Measurements from ENCODE around the gene SMPD3. TPM values are rescaled to one million over a fixed set of nuclear protein-coding genes. Genes with fewer than 3 reads are reported as not detected.

SMPD3 gene
- total RNA-seq, 3 donors from 2014 or later: under 0.01 to 15.4 (median 2.9) TPM

- Histone ChIP-seq H3K4me1 (no peaks in the 10 kb centered on the region), H3K27me3 (no peaks in the 10 kb centered on the region), H3K36me3 (peaks cover 10% of the 10 kb centered on the region), H3K9me3 (no peaks in the 10 kb centered on the region), H3K27ac (no peak overlapping the region), H3K4me3 (no peak overlapping the region)
- TF ChIP-seq POLR2AphosphoS5 (IDR thresholded peaks at IDR 0.05) (no peak), CTCF (IDR thresholded peaks at IDR 0.05) (no peak), POLR2A (IDR thresholded peaks at IDR 0.05) (no peak)
- intact Hi-C loops (cut with DNase I; ENCODE audit: low total_unique reads): no loop called here
- no peak for DNase-seq (ENCODE audit: low spot score in 2 of 2)
Observed at GRCh38 chr16:68354816-68355215, 93.5 kb downstream of the SMPD3 start.

GRCh38 chr16:68353366-68353765 lies 94.9 kb downstream of the SMPD3 start:
- Histone ChIP-seq H3K9me3 (no peaks in the 10 kb centered on the region), H3K4me1 (no peaks in the 10 kb centered on the region), H3K27ac (no peak overlapping the region), H3K36me3 (peaks cover 10% of the 10 kb centered on the region), H3K27me3 (no peaks in the 10 kb centered on the region), H3K4me3 (no peak overlapping the region)
- DNase-seq (ENCODE audit: low spot score in 2 of 2): no peak
- TF ChIP-seq POLR2AphosphoS5 (IDR thresholded peaks at IDR 0.05): no peak
- TF ChIP-seq POLR2A (IDR thresholded peaks at IDR 0.05): no peak
- TF ChIP-seq CTCF (IDR thresholded peaks at IDR 0.05): no peak
- intact Hi-C loops (cut with DNase I; ENCODE audit: low total_unique reads): no loop called here

DNA sequence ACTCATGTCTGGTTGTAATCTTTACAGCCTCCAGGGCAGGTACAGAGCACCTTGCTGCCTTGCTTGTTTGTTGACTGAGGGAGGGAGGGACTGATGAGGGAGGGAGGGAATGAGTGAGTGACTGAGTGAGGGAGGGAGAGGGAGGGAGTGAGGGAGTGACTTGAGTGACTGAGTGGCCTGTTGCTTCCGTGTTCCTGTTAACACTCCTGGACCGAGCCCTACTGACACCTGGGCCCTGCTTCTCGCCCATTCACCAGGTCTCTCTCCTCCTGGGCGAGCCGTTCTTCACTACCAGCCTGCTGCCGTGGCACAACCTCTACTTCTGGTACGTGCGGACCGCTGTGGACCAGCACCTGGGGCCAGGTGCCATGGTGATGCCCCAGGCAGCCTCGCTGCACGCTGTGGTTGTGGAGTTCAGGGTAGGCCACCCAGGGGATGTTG lies 96.3 kb downstream of the SMPD3 start:
- TF ChIP-seq POLR2A (IDR thresholded peaks at IDR 0.05) (no peak), CTCF (IDR thresholded peaks at IDR 0.05) (no peak), POLR2AphosphoS5 (IDR thresholded peaks at IDR 0.05) (no peak)

DNA sequence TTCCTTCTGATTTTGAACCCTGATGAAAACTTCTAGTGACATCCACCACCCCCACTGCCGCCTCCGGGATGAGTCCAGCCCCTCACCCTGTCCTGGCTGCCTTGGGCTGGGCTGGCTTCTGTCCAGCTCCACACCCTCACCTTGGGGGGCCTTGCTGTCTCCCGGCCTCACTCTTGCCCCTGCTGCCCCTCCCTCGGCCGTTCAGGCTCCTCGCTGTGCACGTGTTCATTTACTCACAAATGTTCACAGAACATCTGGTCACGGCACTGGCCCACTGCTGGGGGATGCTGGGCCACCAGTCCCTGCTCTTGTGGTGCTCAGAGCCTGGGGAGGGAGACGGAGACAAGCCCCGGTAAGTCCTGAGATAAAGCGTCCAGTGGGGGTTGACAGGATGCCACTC lies 96.8 kb downstream of the SMPD3 start:
- DNase-seq (ENCODE audit: low spot score in 2 of 2): no peak
- H3K27ac ChIP-seq: no peak overlapping the region
- intact Hi-C loops (cut with DNase I; ENCODE audit: low total_unique reads): no loop called here
- peaks cover 7% of the 10 kb centered on the region for H3K36me3 ChIP-seq
- no peak for TF ChIP-seq CTCF (IDR thresholded peaks at IDR 0.05)
- TF ChIP-seq POLR2AphosphoS5 (IDR thresholded peaks at IDR 0.05): no peak
- no peak for TF ChIP-seq POLR2A (IDR thresholded peaks at IDR 0.05)
- H3K27me3 ChIP-seq: no peaks in the 10 kb centered on the region
- no peaks in the 10 kb centered on the region for H3K4me1 ChIP-seq
- H3K9me3 ChIP-seq: no peaks in the 10 kb centered on the region
- no peak overlapping the region for H3K4me3 ChIP-seq

More for the DNA sequence above, 96.3 kb downstream of the SMPD3 start:
- Histone ChIP-seq H3K36me3 (peaks cover 7% of the 10 kb centered on the region), H3K4me1 (no peaks in the 10 kb centered on the region), H3K9me3 (no peaks in the 10 kb centered on the region), H3K4me3 (no peak overlapping the region), H3K27ac (peak overlapping the region in 1 of 2 donors; percentile 12), H3K27me3 (no peaks in the 10 kb centered on the region)
- peak in 1 of 2 donors; percentile 37 for DNase-seq (ENCODE audit: low spot score in 2 of 2)
- intact Hi-C loops (cut with DNase I; ENCODE audit: low total_unique reads): no loop called here

DNA sequence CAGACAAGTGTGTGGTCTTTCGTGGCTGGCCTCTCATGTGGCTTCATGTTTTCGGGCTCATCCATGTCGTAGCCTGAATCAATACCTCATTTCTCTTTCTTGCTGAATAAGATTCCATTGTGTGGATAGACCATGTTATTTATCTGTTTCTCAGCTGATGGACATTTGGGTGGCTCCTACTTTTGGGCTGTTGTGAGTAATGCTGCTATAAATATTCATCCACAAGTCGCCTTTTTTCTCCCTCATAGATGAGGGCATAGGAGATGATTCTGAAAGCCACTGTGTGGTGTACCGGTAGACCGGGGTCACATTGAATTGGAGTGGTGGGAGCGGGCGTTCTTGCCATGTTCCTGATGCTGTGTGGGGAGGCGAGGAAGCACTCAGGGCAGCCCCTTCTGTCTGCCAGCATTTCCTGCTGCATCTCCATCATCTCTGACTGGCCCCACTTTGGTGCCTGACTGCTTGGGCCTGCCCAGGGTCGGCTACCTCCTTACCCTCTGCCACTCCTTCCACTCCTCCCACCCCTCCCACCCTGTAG lies 97.4 kb downstream of the SMPD3 start:
- H3K4me1 ChIP-seq: no peaks in the 10 kb centered on the region
- no peak overlapping the region for H3K27ac ChIP-seq
- no peaks in the 10 kb centered on the region for H3K27me3 ChIP-seq
- TF ChIP-seq POLR2A (IDR thresholded peaks at IDR 0.05): no peak
- no peak for TF ChIP-seq POLR2AphosphoS5 (IDR thresholded peaks at IDR 0.05)
- TF ChIP-seq CTCF (IDR thresholded peaks at IDR 0.05): no peak
- peaks cover 7% of the 10 kb centered on the region for H3K36me3 ChIP-seq
- no peaks in the 10 kb centered on the region for H3K9me3 ChIP-seq
- no peak overlapping the region for H3K4me3 ChIP-seq
- intact Hi-C loops (cut with DNase I; ENCODE audit: low total_unique reads): no loop called here
- no peak for DNase-seq (ENCODE audit: low spot score in 2 of 2)
